Measurements from ENCODE around the gene SSUH2.
"Not testable (repeated sequence)": the region's sequence is repeated elsewhere in the genome, so short reads cannot be mapped to it uniquely, and the experiment has no call there.

The SSUH2 gene

GRCh38 chr3:8608791-8609467 lies 35.7 kb downstream of the SSUH2 start:
- DNase-seq (ENCODE audit: low spot score) = no peak

DNA sequence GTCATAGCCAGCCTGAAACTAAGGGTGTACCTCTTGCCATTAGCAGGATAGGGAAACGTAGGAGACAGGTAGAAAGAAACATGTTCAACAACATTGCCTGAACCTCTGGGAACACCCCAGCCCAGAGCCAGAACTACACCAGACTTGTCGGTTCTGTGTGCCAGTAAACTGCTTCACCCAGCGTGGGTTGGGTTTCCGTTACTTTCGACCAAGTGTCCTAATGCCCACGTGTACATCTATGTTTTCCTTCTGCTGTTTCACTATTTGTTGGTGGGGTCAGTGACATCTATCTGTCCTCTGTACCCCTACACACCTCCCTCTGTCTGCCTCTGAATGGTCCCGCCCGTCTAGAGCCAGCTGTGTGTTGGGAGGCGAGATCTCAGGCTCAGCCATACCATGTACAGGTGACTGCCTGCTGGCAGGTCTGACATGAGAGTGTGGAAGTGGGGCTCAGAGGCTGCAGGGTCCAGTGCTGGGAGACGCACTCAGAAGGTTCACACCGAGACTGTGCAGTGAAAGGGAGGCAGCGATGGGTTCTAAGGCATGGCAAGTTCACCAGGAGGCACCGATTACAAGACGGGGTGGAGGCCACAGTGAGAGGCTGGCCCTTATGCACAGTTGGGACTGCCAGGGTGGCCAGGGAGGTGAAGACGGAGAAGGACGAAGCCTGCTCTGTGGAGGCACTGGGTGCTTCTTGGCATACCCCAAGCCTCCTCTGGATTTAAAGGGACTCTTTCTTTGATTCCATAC lies 36.4 kb downstream of the SSUH2 start:
- no peak for DNase-seq (ENCODE audit: low spot score)

DNA sequence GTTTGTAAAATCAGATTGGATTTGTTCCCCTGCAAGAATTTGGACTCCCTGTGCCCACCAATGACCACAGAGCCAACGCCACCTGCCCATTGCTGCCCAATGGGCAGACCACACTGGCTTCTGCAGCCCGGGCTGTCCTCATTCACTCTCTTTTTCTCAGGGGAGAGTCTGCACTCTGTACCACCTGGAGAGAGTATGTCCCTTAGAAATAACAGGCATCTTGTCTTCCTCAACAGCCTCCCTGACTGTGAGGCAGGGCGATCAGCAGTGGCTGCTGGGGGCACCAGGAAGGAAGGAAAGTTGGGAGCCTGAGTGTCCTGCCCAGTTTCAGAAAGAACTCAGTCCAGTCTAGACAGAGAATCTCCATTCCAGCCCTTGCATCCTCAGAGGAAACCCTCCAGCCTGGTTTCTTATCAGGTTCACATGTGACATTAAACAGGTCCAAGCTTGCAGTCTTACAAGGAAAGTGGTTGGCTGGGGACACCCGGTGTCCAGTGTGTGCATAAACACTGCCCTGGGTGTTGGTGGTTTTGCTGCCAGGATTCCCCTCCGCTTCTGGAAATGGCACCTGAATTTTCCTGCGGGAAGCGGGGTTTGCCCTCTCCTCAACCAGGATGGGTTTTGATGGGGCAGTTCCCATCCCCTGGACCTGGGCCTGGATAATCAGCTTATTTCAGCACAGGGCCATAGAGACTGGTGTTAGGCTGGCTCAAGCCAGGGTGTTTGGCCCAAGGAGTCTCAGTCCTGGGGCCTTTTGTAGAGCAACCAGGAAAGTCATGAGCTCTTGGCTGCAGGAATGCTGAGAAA lies 37.2 kb downstream of the SSUH2 start:
- no peak for DNase-seq (ENCODE audit: low spot score)

GRCh38 chr3:8606701-8607231 lies 37.8 kb downstream of the SSUH2 start:
- no peak for DNase-seq (ENCODE audit: low spot score)

DNA sequence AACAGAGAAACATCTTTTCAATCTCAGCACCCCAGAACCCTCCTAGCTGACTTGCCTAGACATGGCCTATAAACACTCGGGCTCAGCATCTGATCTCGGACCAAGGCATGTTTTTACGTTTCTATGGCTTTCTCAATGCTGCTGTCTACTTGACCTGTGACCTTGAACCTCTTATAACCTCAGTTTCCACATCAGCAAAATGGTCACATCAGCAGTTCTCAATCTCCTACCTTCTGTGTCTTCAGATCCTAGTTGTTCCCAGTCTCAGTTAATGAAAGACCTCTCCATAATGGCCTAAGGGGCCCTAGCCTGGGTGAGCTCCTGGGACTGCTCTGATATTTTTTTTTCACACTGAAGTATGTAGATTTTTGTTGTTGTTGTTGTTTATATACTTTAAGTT lies 39.6 kb downstream of the SSUH2 start:
- no peak for DNase-seq (ENCODE audit: low spot score)

GRCh38 chr3:8604006-8604405 lies 40.6 kb downstream of the SSUH2 start:
- DNase-seq (ENCODE audit: low spot score) = no peak

DNA sequence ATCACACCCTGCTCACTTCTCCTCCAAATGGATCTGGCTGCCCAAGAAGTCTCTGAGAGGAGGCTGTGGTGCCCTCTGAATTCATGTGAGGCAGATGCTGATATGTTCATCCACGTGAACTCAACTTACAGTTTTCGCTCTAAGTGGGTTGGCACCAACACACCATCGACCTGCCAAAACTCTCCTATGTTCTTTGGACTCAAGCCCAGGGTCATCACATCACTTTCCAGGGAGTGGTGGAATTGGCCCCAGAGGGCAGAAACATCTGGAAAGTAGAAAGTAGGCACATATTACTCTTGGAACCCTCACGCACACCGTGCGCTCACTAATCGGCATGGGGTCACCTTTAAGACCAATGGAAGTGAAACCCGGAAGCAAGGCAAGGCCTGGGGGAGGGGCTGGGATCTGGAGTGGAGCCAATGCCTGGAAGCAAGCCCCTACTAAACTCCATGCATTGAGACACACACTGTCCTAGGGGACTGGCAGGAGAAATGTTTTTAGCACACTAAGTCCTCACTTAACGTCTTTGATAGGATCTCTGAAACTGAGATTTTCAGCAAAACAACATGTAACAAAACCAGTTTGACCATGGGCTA lies 41.4 kb downstream of the SSUH2 start:
- DNase-seq (ENCODE audit: low spot score) = no peak

DNA sequence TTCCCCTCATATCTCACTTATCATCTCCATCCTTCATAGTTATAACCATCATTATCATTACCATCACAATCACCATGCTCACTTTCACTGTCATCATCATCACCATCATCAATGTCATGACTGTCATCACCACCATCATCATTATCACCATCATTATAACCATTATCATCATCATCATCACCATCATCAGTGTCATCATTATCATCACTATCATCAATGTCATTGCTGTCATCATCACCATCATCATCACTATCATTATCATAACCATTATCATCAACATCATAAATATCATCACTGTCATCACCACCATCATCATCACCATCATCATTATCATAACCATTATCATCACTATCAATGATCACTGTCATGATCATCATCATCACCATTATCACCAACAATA lies 44.1 kb downstream of the SSUH2 start:
- no peak for DNase-seq (ENCODE audit: low spot score)

DNA sequence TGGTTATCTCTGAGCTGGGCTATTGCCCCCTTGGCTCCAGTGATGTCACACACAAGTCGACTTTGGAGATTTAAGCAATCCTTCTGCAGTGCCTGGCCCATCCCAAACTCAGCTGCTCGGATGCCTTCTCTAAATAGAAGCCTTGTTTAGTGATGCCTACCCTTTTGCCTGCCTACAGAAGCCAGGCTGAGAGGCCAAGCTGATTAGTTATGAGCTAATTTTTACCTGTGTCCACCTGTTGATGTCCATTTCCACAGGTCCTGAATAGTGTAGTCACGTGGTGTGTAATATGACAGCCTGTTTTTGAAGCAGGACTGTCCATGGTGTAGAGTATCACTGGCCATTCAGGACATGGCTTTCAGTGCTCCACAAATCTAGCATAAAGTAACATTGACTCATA lies 45.5 kb downstream of the SSUH2 start:
- no peak for DNase-seq (ENCODE audit: low spot score)

DNA sequence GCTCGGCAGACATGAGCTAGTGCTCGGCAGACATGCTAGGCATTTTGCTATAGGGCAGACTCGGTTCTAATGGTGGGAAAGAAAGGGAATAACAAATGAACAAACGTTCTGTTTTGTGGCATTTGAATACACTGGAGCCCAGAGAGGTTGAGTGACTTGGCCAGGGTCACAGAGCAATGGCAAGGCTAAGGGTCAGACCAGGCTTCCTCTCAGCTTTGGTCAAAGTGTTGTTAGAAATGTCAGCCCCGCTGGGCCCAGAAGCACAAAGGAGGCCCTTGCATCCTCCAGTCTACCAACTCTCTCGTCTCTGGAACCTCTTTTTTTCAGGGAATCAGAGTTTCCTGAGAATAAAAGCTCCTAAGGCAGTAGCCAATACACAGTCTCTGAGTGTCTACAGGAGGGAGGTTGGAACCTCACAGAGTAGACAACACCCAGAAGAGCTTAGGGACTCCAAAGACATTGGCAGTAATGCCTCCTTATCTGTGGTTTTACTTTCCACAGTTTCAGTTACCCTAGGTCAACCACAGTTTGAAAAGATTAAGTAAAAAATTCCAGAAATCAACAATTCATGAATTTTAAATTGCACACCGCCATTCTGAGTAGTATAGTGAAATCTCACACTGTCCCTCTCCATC lies 47.3 kb downstream of the SSUH2 start:
- no peak for DNase-seq (ENCODE audit: low spot score)

GRCh38 chr3:8596321-8597218 lies 48.0 kb downstream of the SSUH2 start:
- no peak for DNase-seq (ENCODE audit: low spot score)

GRCh38 chr3:8595695-8596115 lies 48.9 kb downstream of the SSUH2 start:
- no peak for DNase-seq (ENCODE audit: low spot score)

GRCh38 chr3:8595252-8595651 lies 49.3 kb downstream of the SSUH2 start:
- DNase-seq (ENCODE audit: low spot score) = no peak

DNA sequence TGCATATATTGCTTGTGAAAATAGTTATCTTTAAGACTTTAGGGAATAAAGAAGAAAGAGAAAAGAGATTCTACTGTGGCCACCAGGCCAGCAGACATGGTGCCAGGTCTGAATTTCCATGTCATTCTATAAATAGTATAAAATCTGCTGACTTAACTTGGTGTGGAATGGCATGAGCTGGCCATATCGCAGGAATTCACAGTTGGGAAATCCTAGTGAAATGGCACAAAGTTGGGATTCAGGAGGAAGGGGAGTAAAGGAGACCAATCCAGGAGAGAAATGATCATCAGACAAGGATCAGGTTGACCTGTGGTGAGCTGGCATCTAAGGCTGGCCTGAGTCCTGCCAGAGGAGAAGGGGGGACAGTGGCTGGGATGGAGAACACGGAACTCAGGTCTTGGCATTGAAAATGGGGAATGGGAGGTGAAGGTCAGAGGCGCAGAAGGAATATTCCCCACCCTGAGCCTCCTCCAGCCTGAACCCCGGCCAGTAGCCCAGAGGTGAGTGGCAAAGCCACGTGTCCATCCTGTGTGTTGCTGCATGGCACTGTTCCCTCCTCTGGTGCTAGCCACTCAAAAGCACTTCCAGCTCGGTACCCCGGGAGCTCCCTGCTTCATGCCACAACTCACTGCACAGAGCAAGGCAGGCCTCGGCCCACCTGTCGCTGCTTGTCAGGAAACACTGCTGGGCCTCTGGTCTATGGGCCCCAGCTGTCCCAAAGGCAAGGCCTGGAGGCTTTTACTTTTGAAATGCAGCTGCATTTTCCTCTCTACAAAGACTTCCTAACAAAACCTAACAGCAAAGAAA lies 51.4 kb downstream of the SSUH2 start:
- DNase-seq (ENCODE audit: low spot score) = no peak

DNA sequence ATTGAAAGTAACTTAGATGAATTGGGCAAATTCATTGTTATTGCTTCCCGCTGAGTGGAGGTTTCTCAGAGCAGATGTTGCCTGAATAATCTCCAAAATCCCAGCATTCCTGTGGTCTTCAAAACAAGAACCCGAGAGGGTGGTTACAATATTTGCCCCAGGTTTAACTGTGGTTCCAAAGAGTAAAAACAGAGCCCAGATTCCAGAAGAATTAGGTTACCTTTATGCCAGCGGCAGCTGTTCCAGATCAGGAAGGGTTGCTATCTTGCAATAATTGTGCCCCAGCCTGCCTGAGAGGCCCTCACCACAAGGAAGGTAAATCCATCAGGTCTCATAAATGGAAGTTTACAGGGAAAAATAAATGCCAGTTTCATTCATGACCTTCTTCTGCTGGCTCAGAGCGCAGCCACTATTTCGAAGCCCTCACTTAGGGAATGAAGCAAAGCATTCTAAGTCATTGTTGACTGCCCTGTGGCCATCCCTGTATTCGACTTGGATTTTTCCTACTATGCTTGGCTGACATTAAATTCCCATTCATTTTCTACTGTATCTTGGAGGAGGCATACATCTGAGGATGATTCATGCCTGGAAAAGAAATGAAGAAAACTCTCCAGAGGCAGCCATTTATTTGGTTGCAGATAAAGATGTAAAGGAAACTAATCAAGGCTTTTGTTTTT lies 54.6 kb downstream of the SSUH2 start:
- no peak for DNase-seq (ENCODE audit: low spot score)

- no peak for DNase-seq (ENCODE audit: low spot score)
Measured at GRCh38 chr3:8584661-8585060, 59.9 kb downstream of the SSUH2 start.

DNA sequence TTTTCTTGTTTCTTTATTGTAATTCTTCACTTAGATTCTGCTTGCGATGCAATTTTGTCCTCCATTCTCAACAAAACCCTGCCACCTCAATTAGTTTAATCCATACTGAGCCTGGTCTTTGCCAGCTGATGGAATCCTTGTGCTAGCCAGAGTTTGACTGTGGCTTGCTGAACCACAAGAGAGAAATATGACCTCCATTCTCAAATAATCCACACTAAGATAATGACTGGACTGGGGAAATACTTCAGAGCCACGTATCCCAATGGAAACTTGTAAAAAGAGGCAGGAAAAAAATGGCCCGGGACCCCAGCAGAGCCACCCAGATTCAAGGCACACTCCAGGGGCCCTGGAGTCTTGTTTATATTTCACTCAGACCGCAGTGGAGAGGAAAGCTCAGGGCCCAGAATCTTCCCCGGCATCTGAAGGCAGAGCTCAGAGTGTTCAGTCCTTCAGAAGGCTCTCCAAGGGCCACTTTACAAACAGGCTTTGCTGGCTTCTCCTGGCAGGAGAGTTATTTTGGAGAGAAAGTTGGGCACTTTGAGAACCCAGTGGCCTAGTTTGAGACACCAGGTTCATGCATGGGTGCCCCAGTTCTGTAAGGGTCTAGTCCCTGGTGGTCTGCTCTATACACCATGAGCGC lies 62.7 kb downstream of the SSUH2 start:
- DNase-seq (ENCODE audit: low spot score) = no peak

- no peak for DNase-seq (ENCODE audit: low spot score)
Measured at GRCh38 chr3:8581373-8581772, 63.2 kb downstream of the SSUH2 start.

GRCh38 chr3:8580434-8580833 lies 64.2 kb downstream of the SSUH2 start:
- not testable (repeated sequence) for DNase-seq (ENCODE audit: low spot score)

All from CD4-positive, alpha-beta T cell treated with Interleukin-6 at 100 ng/mL for 8 hours (primary cell).